Activated CD4-positive, alpha-beta T cell treated with anti-CD3 and anti-CD28 coated beads for 36 hours (primary cell): ENCODE data around the gene TIMP4. TPM values are rescaled to one million over a fixed set of nuclear protein-coding genes. Genes with fewer than 3 reads are reported as not detected.

Experiments
- total RNA-seq, 2 experiments: library from RNA; stranded (reverse); gene quantifications; one replicate each; pipeline ENCODE4 v1.2.3, GENCODE V29; 2021

TIMP4 gene
- total RNA-seq, 2 experiments from 2014 or later, result 0.11 to 0.34 TPM

Other genes with a start within 250 kb of the TIMP4 start
- gene SYN2, start 154.5 kb downstream of the TIMP4 start, total RNA-seq, result under 1 TPM; 0.18 TPM
- 1 to 10 TPM; 1.1 TPM for gene PPARG, start 130.2 kb upstream of the TIMP4 start, total RNA-seq